Stomach (tissue), 9 donors: ENCODE measurements around the gene UBE2J1. TPM values are rescaled to one million over a fixed set of nuclear protein-coding genes. Genes with fewer than 3 reads are reported as not detected.
A peak's percentile ranks its signal among the peaks of the same experiment; 100 is the strongest.

Source experiments
- DNase-seq, 2 donors: peaks; one replicate each; pipeline versions ENCODE4 v3.0.0 to v3.0.0-alpha.2; 2013 to 2019
- H3K27ac ChIP-seq, 5 donors: fragments of 200-600 bp in 4 of 5; sonication (generic) in 4 of 5; one replicate each; pipeline ENCODE4 v1.5.1; 2013 to 2019; ENCODE audit warnings: mild to moderate bottlenecking in 1 of 5, moderate library complexity in 1 of 5
- H3K27me3 ChIP-seq, 3 donors: fragments of 200-600 bp; sonication (generic); one replicate each; pipeline ENCODE4 v1.5.1; 2017 to 2019; ENCODE audit warnings: mixed run types in 1 of 3
- H3K36me3 ChIP-seq, 4 donors: fragments of 200-600 bp; sonication (generic); 1 replicate in 3 of 4; 2 replicates in 1 of 4; pipeline ENCODE4 v1.5.1; 2016 to 2019
- H3K4me1 ChIP-seq, 4 donors: fragments of 200-600 bp; sonication (generic); one replicate each; pipeline ENCODE4 v1.5.1; 2016 to 2019
- H3K4me3 ChIP-seq, 4 donors: fragments of 200-600 bp; sonication (generic) in 3 of 4; one replicate each; pipeline ENCODE4 v1.5.1; 2016 to 2019; ENCODE audit warnings: mild to moderate bottlenecking in 1 of 4
- H3K9me3 ChIP-seq, 4 donors: fragments of 200-600 bp; sonication (generic); one replicate each; pipeline ENCODE4 v1.5.1; 2016 to 2019
- CTCF ChIP-seq, 7 experiments: fragments of 450-650 bp in 4 of 7; fragments of 200-600 bp in 3 of 7; sonication (generic) in 3 of 7; IDR thresholded peaks; one replicate each; pipeline ENCODE4 v1.5.1; 2016 to 2019; ENCODE audit warnings: antibody characterized with exemption in 7 of 7, control low read depth in 2 of 7, mild to moderate bottlenecking in 1 of 7
- EP300 ChIP-seq: sonication (generic); formaldehyde crosslinking; IDR thresholded peaks from one replicate; pipeline ENCODE4 v1.6.1; 2017; ENCODE audit warnings: antibody characterized with exemption
- POLR2A ChIP-seq, 4 donors: fragments of 450-650 bp; IDR thresholded peaks; one replicate each; pipeline ENCODE4 v1.6.1; 2016; ENCODE audit warnings: antibody characterized with exemption in 4 of 4, control low read depth in 2 of 4, mild to moderate bottlenecking in 1 of 4, moderate library complexity in 1 of 4
- POLR2AphosphoS5 ChIP-seq, 3 donors: sonication (generic); formaldehyde crosslinking; IDR thresholded peaks; one replicate each; pipeline ENCODE4 v1.6.1; 2016; ENCODE audit warnings: antibody characterized with exemption in 3 of 3
- WGBS, 5 donors: extraction: QIAGEN DNeasy Blood & Tissue Kit in 3 of 5; methylation state at CpG; one replicate each; pipeline versions ENCODE4 v1.1.5 to v1.1.7; 2013 to 2018; 5-methylcytosine and 5-hydroxymethylcytosine counted together
- intact Hi-C: fragments of 100-400 bp; cut with DNase I; formaldehyde crosslinking; loops from one replicate; pipeline ENCODE4 v1.15.1; 2023; ENCODE audit warnings: low total_unique reads
- polyA plus RNA-seq, 3 donors: library from polyadenylated mRNA; stranded (reverse); fragments of 200-250 nt; gene quantifications; one replicate each; pipeline ENCODE4 v1.2.3, GENCODE V29; 2013
- total RNA-seq, 5 donors: library from RNA; depleted of rRNA; stranded (reverse); fragments of >200 nt; gene quantifications; one replicate each; pipeline versions ENCODE4 v1.1.0 to v1.2.3, GENCODE V29; 2014 to 2016
- donor health status: healthy with polysubstance abuse.
- donor health status: Bipolar disorder and iron deficiency.
- donor health status: healthy.

Gene UBE2J1
- total and polyA plus RNA-seq, 8 donors: 5.2 to 58.6 (median 24.0) TPM

- Histone ChIP-seq H3K27ac (peak overlapping the region in 2 of 5 donors; percentile 16 to 27), H3K36me3 (no peaks in the 10 kb centered on the region), H3K4me1 (peaks cover 4 to 38% (median 18%) of the 10 kb centered on the region in 4 donors), H3K9me3 (no peaks in the 10 kb centered on the region), H3K27me3 (no peaks in the 10 kb centered on the region), H3K4me3 (no peak overlapping the region)
- peak; percentile 80 to 88 for DNase-seq
- intact Hi-C loops: no loop called here
- TF ChIP-seq CTCF (IDR thresholded peaks at IDR 0.05): peak in 5 of 7 experiments; percentile 79 to 91 (median 84)
- TF ChIP-seq POLR2A (IDR thresholded peaks at IDR 0.05): no peak
- 25 to 35% (median 28%) methylated on average over 8 of the region's 8 CpGs for WGBS, 5 donors
Observed at GRCh38 chr6:89371849-89372505, 19.5 kb upstream of the UBE2J1 start.

- intact Hi-C loops: loop anchor here (10.0 kb wide), 1 partner anchor 54 kb away; the partner anchor contains the start of gene GABRR2
- Histone ChIP-seq H3K4me1 (peaks cover 0 to 26% (median 15%) of the 10 kb centered on the region in 4 donors), H3K27me3 (no peaks in the 10 kb centered on the region), H3K36me3 (no peaks in the 10 kb centered on the region), H3K4me3 (no peak overlapping the region), H3K27ac (peak overlapping the region in 1 of 5 donors; percentile 3), H3K9me3 (no peaks in the 10 kb centered on the region)
- TF ChIP-seq POLR2A (IDR thresholded peaks at IDR 0.05): no peak
- peak in 5 of 7 experiments; percentile 25 to 50 (median 44) for TF ChIP-seq CTCF (IDR thresholded peaks at IDR 0.05)
- peak; percentile 76 to 79 for DNase-seq
- WGBS, 5 donors: 6 to 12% (median 8%) methylated on average over 7 of the region's 7 CpGs
Observed at GRCh38 chr6:89368999-89369398, 16.5 kb upstream of the UBE2J1 start.

DNA sequence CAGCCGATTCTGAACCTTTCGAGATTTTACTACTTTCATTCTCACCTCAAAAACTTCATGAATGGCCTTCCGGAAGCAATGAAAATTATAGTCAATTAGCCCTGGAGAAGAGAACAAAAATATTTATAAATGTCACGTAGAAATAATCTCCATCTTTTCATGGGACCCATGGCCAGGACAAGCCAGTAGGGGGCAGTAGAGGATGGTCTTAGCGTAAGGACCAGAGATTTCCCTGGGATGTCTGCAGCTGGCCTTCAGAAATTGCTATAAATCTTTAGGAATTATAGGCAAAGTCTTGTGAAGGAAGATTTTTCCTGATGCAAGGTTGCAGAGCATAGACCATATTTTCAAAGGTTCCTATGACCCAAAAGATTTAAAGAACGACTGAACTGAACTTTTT is 15.6 kb upstream of the UBE2J1 start:
- H3K9me3 ChIP-seq: no peaks in the 10 kb centered on the region
- DNase-seq: peak; percentile 63 to 81
- TF ChIP-seq EP300: no peak
- TF ChIP-seq CTCF (IDR thresholded peaks at IDR 0.05): peak in 5 of 7 experiments; percentile 19 to 77 (median 41)
- no peak overlapping the region for H3K4me3 ChIP-seq
- no peaks in the 10 kb centered on the region for H3K27me3 ChIP-seq
- no peaks in the 10 kb centered on the region for H3K36me3 ChIP-seq
- peaks cover 0 to 26% (median 15%) of the 10 kb centered on the region in 4 donors for H3K4me1 ChIP-seq
- WGBS, 5 donors: 30 to 35% (median 32%) methylated on average over 6 of the region's 6 CpGs
- peak overlapping the region in 1 of 5 donors; percentile 5 for H3K27ac ChIP-seq
- intact Hi-C loops: loop anchor here (10.0 kb wide), 1 partner anchor 53 kb away; the partner anchor contains the start of gene GABRR2

- no peaks in the 10 kb centered on the region for H3K9me3 ChIP-seq
- intact Hi-C loops: loop anchor here (10.0 kb wide), 1 partner anchor 50 kb away; the partner anchor contains the start of gene GABRR2
- DNase-seq: no peak
Observed at GRCh38 chr6:89364586-89364985, 12.1 kb upstream of the UBE2J1 start.

More at GRCh38 chr6:89364586-89364985, 12.1 kb upstream of the UBE2J1 start:
- Histone ChIP-seq H3K27me3 (no peaks in the 10 kb centered on the region), H3K36me3 (no peaks in the 10 kb centered on the region), H3K4me1 (peaks cover 0 to 16% (median 10%) of the 10 kb centered on the region in 4 donors), H3K4me3 (no peak overlapping the region), H3K27ac (no peak overlapping the region)
- no peak for TF ChIP-seq CTCF (IDR thresholded peaks at IDR 0.05)
- TF ChIP-seq POLR2A (IDR thresholded peaks at IDR 0.05): no peak
- TF ChIP-seq POLR2AphosphoS5 (IDR thresholded peaks at IDR 0.05): no peak
- no peak for TF ChIP-seq EP300
